SH-SY5Y (cell line): ENCODE measurements around the gene ITSN1.

ENCODE experiments used
- GATA2 ChIP-seq: IDR thresholded peaks from 2 replicates; pipeline ENCODE4 v1.6.1; 2011; ENCODE audit warnings: mild to moderate bottlenecking, low read depth, low read length
- GATA3 ChIP-seq: IDR thresholded peaks from 2 replicates; pipeline ENCODE4 v1.6.1; 2011; ENCODE audit warnings: low read depth, mild to moderate bottlenecking, low read length, moderate library complexity

DNA sequence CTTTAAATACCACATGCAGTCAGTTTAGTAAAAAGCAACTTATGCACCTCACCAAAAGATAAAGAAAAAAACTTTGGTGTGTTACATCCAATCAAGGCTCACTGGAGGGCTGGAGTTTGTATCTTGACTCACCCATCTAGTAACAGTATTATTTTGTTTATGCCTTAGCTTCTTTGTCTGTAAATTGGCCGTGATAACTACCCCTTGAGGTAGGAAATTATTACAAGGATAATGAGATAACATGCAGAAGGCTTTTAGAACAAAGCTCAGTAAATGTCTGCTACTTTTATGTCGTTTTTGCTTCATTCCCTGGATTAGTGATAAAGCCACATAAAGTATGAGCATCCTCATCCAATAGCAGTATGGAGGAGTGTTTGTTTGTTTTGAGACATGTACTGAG, 178.5 kb downstream of the ITSN1 start:
- TF ChIP-seq GATA3 (no peak), GATA2 (no peak)
